GM20431 (cell line): ENCODE measurements around the gene CDC5L.

ENCODE experiments used
- in situ Hi-C: fragments of 300-500 bp; cut with MseI, MboI; formaldehyde crosslinking; loops from one replicate; pipeline ENCODE4 v1.15.0; 2020; ENCODE audit warnings: low sequenced_read_pairs; ENCODE audit not compliant: unreplicated experiment

The CDC5L gene

GRCh38 chr6:44471271-44471981 lies 83.9 kb downstream of the CDC5L start:
- in situ Hi-C loops: no loop called here

DNA sequence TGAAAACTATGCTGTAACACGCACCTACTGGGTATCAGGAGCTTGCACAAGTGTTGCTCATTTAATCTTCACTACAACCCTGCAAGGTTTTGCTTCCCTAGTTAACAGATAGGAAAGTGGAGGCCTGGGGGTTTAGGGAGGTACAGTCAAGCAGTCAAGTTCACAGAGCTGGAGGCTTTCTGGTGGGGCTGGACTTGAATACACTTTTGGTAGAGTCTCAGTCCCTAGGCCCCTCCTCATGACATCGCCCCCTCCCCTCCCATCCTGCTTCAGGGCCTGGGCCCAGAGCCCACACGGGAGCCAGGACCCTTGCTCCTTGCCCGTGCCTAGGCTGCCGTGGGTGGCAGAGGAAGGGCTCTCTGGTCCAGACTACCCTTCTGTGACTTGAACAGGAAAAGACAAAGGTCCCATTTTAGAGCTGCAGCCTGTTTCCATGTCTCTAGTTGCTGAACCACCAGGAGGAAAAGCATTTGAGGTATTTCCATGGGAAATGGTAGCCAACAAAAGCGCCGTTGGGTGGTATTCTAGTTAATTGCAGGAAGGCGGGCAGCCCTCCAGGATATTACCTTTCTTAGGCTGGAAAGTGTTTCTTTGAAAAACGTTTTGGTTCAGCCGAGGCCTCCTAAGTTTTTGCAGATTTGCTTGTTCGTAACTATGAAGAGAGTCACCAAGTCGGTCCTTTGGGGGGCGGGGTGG lies 84.9 kb downstream of the CDC5L start:
- in situ Hi-C loops: no loop called here

DNA sequence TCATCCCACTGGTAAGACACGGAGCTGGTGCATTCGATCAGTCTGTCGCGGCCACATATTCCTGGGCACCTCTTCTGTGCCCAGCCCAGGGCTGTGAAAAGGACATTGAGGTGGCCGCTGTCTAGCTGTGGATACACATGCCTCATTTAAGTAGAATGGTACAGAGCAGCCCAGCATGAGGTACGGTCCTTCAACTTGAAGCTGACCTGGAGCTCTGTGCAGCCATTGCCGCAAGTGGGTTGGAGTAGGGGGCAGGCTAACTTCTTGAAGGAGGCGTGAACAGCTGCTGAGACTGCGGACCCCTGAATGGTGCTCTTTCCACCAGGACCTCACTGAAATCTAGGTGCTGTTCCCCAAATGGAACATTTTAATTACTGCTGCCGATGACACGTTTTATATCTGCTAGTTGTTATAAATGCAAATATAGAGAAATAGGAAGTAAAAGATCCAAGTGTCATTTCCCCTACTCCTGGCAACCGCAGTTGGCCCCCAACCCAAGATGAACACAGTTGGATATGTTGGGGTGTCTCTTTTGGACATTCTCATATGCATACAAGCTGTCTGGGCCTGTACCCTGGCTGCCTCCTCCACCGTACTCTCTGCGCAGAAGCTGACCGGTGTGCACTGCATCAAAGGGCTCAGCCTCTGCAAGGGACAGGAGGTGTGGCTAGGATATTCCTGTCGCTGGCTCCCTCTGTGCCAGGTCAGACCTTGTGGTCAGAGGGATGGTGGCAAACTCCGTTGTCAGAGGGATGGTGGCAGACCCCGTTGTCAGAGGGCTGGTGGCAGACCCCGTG lies 86.1 kb downstream of the CDC5L start:
- in situ Hi-C loops: no loop called here

DNA sequence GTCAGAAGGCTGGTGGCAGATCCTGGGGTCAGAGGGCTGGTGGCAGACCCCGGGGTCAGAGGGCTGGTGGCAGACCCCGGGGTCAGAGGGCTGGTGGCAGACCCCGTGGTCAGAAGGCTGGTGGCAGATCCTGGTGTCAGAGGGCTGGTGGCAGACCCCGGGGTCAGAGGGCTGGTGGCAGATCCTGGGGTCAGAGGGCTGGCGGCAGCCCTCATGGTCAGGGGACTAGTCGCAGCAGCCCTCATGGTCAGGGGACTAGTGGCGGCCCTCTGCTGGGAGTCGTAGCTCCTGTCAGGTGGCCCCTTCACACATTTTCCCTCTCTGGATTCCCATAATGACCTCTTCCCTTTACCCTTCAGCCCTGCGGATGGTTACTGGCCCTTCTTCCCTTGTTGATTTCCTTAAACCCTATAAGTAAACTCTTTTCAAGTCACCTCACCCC lies 86.7 kb downstream of the CDC5L start:
- in situ Hi-C loops: no loop called here

DNA sequence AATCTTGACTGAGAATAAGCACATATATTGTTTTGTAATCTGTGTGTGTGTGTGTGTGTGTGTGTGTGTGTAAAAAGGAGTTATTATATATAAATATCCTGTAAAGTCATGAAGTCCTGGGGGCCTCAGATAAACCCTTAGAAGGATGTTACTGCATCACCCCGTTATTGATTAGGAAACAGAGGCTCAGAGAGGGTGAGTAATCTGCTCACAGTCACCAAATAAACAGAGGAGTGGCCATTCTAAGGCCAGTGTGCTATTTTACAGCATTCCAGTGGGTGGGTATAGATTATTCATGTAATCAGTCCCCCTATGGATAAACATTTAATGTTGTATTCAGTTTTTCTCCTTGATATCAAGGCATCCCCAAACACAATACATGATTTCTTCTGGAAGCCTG lies 87.1 kb downstream of the CDC5L start:
- in situ Hi-C loops: no loop called here

DNA sequence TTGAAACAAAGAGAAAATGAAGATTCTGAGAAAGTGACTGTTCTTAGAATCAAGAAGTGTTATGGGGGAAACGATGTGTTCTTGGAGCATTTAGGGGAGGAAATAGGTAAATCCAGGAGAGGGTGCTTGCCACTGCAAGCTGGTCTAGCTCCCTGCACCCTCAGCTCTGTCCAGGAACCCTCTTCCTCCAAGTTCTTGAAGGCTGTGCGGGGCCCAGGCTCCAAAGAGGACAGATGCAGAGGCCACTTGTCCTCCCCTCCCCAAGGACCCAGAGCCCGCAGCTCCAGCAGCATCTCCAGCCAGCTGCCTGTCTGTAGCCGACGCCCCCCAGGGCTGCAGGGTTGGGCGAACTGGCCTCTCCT lies 87.9 kb downstream of the CDC5L start:
- in situ Hi-C loops: no loop called here

GRCh38 chr6:44475779-44476434 lies 88.4 kb downstream of the CDC5L start:
- in situ Hi-C loops: no loop called here

DNA sequence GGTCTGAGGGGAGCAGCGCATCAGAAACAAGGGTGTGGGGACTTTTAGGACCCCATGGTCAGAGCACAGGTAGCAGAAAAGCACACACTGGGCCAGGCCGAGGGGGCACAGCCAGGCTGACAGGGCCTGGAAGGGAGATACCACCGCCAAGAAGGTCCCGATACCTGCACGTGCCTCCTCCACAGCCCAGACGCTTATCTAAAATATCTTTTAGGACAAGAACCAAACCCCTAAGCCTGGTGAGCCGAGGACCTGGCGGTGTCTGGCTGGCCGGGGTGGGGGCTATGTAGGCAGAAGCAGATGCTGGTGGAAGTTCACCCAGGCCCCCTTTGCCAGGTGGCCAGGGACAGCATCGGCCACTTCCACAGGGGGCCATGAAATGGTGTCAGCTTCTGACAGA lies 89.3 kb downstream of the CDC5L start:
- in situ Hi-C loops: no loop called here

- in situ Hi-C loops: no loop called here
These were observed 89.9 kb downstream of the CDC5L start for GRCh38 chr6:44477293-44477894.

GRCh38 chr6:44478158-44478557 lies 90.7 kb downstream of the CDC5L start:
- in situ Hi-C loops: no loop called here

- in situ Hi-C loops: no loop called here
These were observed 91.2 kb downstream of the CDC5L start for GRCh38 chr6:44478591-44479254.

DNA sequence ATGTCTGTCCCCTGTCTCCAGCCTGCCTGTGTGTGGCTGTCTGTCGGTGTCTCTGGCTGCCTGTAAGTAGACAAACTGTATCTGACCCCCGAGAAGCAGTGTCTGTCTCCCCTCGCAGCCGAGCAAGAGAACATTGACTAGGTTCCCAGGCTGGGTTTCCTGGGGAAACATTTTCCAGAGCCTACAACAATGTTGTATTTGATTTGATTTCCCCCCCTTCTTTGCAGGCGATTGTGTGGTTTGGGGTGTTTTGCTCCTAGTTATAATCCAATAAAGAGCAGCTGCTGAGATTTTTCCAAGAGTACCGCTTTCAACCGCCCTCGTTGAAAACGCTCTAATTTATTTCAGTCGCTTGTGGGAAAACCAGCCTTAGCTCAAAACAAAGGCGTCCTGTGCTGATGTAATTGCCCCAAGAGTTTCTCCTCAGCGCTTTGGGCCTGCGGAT lies 92.6 kb downstream of the CDC5L start:
- in situ Hi-C loops: no loop called here

DNA sequence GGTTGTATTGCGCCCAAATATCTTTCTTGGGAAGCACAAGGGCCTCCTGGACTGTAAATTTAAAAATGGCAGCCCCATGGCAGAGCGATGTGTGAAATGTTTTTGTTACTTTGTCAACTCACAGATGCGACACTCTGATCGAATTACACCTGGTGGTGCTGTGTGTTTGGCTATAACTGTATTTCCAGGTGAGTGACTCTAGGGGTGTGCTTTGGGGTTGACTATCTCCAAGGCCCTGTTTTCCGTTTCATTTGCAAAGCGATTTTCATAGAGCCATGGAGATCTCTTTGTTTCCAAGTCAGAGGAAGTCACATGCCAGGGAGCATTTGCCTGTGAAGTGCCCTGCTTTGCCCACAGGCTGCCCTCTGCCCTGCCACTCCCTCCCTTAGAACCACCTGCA lies 93.5 kb downstream of the CDC5L start:
- in situ Hi-C loops: no loop called here

DNA sequence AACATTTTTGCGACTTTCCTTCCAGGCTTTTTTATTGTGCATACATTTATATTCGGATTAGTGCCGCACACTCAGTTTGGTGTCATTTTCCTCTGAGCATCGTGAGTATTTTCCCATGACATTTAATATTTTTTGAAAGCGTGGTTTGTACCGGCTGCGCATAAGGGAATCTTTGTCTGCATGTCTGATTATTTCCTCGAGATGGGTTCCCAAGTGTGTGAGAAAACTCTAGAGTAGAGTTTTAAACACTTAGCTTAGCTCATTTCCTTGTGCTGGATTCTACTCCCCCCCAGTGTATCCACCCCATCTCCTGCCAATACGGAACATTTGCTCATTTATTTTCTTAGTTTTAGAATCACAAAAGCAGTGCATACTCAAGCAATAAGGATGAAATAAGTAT lies 94.3 kb downstream of the CDC5L start:
- in situ Hi-C loops: no loop called here

GRCh38 chr6:44485601-44486401 lies 98.3 kb downstream of the CDC5L start:
- in situ Hi-C loops: no loop called here

GRCh38 chr6:44487002-44487401 lies 99.5 kb downstream of the CDC5L start:
- in situ Hi-C loops: no loop called here

- in situ Hi-C loops: no loop called here
These were observed 100.1 kb downstream of the CDC5L start for GRCh38 chr6:44487586-44487985.

GRCh38 chr6:44489910-44490604 lies 102.6 kb downstream of the CDC5L start:
- in situ Hi-C loops: no loop called here
